ENCODE results near the gene ARNT2.

ARNT2 gene

GRCh38 chr15:80414546-80415357 lies 10.6 kb downstream of the ARNT2 start:
- no peak for DNase-seq

GRCh38 chr15:80415358-80415670 lies 11.1 kb downstream of the ARNT2 start:
- no peak for DNase-seq

GRCh38 chr15:80416702-80417101 lies 12.5 kb downstream of the ARNT2 start:
- no peak for DNase-seq

- DNase-seq, result no peak
These were observed 14.8 kb downstream of the ARNT2 start for GRCh38 chr15:80418892-80419537.

GRCh38 chr15:80419546-80419945 lies 15.4 kb downstream of the ARNT2 start:
- no peak for DNase-seq

GRCh38 chr15:80420658-80421057 lies 16.5 kb downstream of the ARNT2 start:
- no peak for DNase-seq

GRCh38 chr15:80423215-80423614 lies 19.0 kb downstream of the ARNT2 start:
- no peak for DNase-seq

- no peak for DNase-seq
These were observed 20.2 kb downstream of the ARNT2 start for GRCh38 chr15:80424381-80424780.

- no peak for DNase-seq
These were observed 22.1 kb downstream of the ARNT2 start for GRCh38 chr15:80426316-80426715.

- no peak for DNase-seq
These were observed 25.8 kb downstream of the ARNT2 start for GRCh38 chr15:80429964-80430363.

- DNase-seq, result no peak
These were observed 27.6 kb downstream of the ARNT2 start for GRCh38 chr15:80431635-80432344.

GRCh38 chr15:80432345-80432702 lies 28.1 kb downstream of the ARNT2 start:
- DNase-seq, result no peak

- no peak for DNase-seq
These were observed 29.7 kb downstream of the ARNT2 start for GRCh38 chr15:80433836-80434235.

GRCh38 chr15:80434926-80435720 lies 30.9 kb downstream of the ARNT2 start:
- no peak for DNase-seq

GRCh38 chr15:80436511-80437307 lies 32.5 kb downstream of the ARNT2 start:
- DNase-seq, result no peak

GRCh38 chr15:80437334-80437891 lies 33.2 kb downstream of the ARNT2 start:
- DNase-seq, result no peak

- no peak for DNase-seq
These were observed 35.0 kb downstream of the ARNT2 start for GRCh38 chr15:80439140-80439539.

- DNase-seq, result no peak
These were observed 35.8 kb downstream of the ARNT2 start for GRCh38 chr15:80440024-80440423.

- DNase-seq, result no peak
These were observed 36.9 kb downstream of the ARNT2 start for GRCh38 chr15:80441041-80441440.

GRCh38 chr15:80441714-80442113 lies 37.5 kb downstream of the ARNT2 start:
- no peak for DNase-seq

- no peak for DNase-seq
These were observed 38.7 kb downstream of the ARNT2 start for GRCh38 chr15:80442728-80443403.
